Testis (tissue), 3 donors: ENCODE measurements around the gene OPRM1. TPM values are rescaled to one million over a fixed set of nuclear protein-coding genes. Genes with fewer than 3 reads are reported as not detected.

Source experiments
- DNase-seq: peaks from one replicate; pipeline ENCODE4 v3.0.0-alpha.2; 2019
- H3K27ac ChIP-seq, 2 donors: fragments of 200-600 bp; sonication (generic); one replicate each; pipeline ENCODE4 v1.5.1; 2019
- H3K27me3 ChIP-seq: fragments of 200-600 bp; sonication (generic); one replicate; pipeline ENCODE4 v1.5.1; 2019
- H3K36me3 ChIP-seq: fragments of 200-600 bp; sonication (generic); one replicate; pipeline ENCODE4 v1.5.1; 2017; ENCODE audit warnings: low read depth; ENCODE audit errors: missing control alignments
- H3K4me1 ChIP-seq: fragments of 200-600 bp; sonication (generic); one replicate; pipeline ENCODE4 v1.5.1; 2019
- H3K4me3 ChIP-seq, 2 donors: fragments of 200-600 bp; sonication (generic); one replicate each; pipeline ENCODE4 v1.5.1; 2017 to 2019
- H3K9me3 ChIP-seq: fragments of 200-600 bp; sonication (generic); one replicate; pipeline ENCODE4 v1.5.1; 2017
- CTCF ChIP-seq, 3 experiments: fragments of 450-650 bp in 2 of 3; fragments of 200-600 bp in 1 of 3; sonication (generic) in 1 of 3; IDR thresholded peaks; one replicate each; pipeline ENCODE4 v1.5.1; 2016 to 2019; ENCODE audit warnings: antibody characterized with exemption in 3 of 3, mild to moderate bottlenecking in 2 of 3, moderate library complexity in 1 of 3
- POLR2A ChIP-seq: fragments of 450-650 bp; IDR thresholded peaks from one replicate; pipeline ENCODE4 v1.6.1; 2017; ENCODE audit warnings: antibody characterized with exemption, mild to moderate bottlenecking, moderate library complexity
- WGBS, 2 donors: methylation state at CpG; one replicate each; pipeline ENCODE4 v1.1.5; 2018; 5-methylcytosine and 5-hydroxymethylcytosine counted together
- intact Hi-C: fragments of 100-400 bp; cut with DNase I; formaldehyde crosslinking; loops from one replicate; pipeline ENCODE4 v1.15.1; 2023; ENCODE audit warnings: low total_unique reads
- polyA plus RNA-seq: library from polyadenylated mRNA; stranded (reverse); fragments of 350-450 nt; fragmentation: Illumina TruSeq; extraction: RNeasy Lipid Tissue Mini Kit (QIAGEN cat#74804); gene quantifications from one replicate; pipeline ENCODE4 v1.2.3, GENCODE V29; 2014; ENCODE audit warnings: low read depth, low replicate concordance; ENCODE audit not compliant: insufficient read depth
- total RNA-seq, 2 donors: library from RNA; depleted of rRNA; stranded (reverse); fragments of >200 nt; gene quantifications; one replicate each; pipeline ENCODE4 v1.2.3, GENCODE V29; 2016

OPRM1 gene
- total and polyA plus RNA-seq, 3 donors from 2014 or later, result 1.1 to 8.7 (median 4.0) TPM

DNA sequence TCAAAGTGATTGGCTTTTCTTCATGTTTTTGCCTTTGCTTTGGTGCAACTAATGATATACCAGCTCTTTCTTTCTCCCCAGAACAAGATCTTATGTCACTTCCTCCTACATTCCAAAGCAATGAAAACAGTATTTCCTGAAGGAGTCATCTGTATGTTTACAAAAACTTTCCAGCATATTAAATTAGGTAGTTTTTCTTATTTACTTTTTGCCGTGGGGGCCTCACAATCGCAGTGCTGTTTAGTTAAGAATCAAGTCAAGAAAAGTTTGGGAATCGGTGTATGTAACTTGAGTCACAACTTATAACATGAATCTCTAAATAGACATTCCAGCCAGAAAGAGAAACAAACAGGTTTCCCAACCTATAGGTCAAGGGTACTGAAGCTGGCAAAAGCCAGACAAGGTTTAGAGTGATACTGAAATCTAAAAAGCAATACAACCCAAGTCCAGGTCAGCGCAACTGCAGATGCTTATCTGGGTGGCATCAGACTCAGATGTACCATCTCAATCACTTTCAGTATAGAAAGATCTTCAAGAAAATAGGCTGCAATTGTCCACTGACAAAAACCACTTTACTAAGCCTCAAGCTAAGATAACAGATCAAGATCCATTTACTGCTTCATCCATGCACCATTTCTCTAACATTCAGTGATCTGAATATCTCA lies 253.9 kb downstream of the OPRM1 start:
- no peaks in the 10 kb centered on the region for H3K36me3 ChIP-seq
- DNase-seq, result no peak
- no peaks in the 10 kb centered on the region for H3K27me3 ChIP-seq
- H3K4me1 ChIP-seq, result peaks cover 9% of the 10 kb centered on the region
- 81 to 84% methylated on average over 4 of the region's 4 CpGs for WGBS, 2 donors
- TF ChIP-seq CTCF (IDR thresholded peaks at IDR 0.05) (no peak), POLR2A (no peak)
- no peaks in the 10 kb centered on the region for H3K9me3 ChIP-seq
- intact Hi-C loops, result no loop called here
- H3K27ac ChIP-seq, result no peak overlapping the region
- no peak overlapping the region for H3K4me3 ChIP-seq

DNA sequence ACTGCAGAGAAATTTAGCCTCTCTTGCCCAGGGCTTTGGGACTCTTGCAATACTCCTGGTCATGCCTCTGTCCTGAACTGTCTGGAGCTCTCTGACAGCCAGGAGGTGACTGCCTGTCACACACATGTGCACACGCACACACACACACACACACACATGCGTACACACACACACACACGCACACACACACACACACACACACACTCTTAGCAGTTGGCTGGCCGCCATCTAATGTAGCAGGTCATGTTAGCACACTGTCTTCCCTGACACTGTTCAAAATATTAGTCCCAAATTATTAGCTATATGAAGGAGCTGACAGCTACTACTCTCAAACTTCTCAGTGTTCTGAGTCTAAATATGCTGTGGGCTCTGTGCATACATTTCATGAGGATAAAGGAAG lies 256.7 kb downstream of the OPRM1 start:
- intact Hi-C loops, result no loop called here
- WGBS, 2 donors, result 59 to 76% methylated on average over 4 of the region's 4 CpGs
- Histone ChIP-seq H3K36me3 (no peaks in the 10 kb centered on the region), H3K4me3 (no peak overlapping the region), H3K4me1 (peaks cover 15% of the 10 kb centered on the region), H3K27me3 (no peaks in the 10 kb centered on the region), H3K9me3 (no peaks in the 10 kb centered on the region), H3K27ac (no peak overlapping the region)
- TF ChIP-seq CTCF (IDR thresholded peaks at IDR 0.05) (no peak), POLR2A (no peak)
- DNase-seq, result no peak
